NCI-H187 (cell line): ENCODE data around the gene CACNG4.
"Not testable (repeated sequence)": the region's sequence is repeated elsewhere in the genome, so short reads cannot be mapped to it uniquely, and the experiment has no call there.

ENCODE experiments used
- DNase-seq, 2 experiments: peaks; one replicate each; lab custom pipeline; 2025; lab: John Stamatoyannopoulos, UW

The CACNG4 gene

GRCh38 chr17:67018471-67019434, 54.2 kb downstream of the CACNG4 start:
- DNase-seq, result no peak

DNA sequence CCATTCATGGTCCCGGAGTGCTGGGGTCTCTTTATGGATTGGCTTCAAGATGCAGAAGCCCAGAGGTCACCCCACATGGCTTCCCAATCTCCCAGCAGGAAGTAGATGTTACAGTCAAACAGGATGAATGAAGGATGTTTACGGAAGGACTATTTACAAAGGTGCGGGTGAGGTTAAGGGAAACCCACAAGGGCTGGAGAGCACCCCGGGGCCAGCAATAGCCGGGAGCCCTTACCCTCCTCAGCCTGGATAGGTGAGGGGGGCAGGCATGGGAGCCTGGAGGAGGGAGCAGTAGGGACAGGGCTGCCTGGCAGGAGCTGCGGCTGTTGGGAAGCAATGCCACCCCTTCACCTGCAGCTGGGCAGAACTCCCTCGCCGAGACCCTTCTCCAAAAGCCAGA, 55.3 kb downstream of the CACNG4 start:
- no peak for DNase-seq

GRCh38 chr17:67020293-67020766, 55.8 kb downstream of the CACNG4 start:
- DNase-seq, result no peak

DNA sequence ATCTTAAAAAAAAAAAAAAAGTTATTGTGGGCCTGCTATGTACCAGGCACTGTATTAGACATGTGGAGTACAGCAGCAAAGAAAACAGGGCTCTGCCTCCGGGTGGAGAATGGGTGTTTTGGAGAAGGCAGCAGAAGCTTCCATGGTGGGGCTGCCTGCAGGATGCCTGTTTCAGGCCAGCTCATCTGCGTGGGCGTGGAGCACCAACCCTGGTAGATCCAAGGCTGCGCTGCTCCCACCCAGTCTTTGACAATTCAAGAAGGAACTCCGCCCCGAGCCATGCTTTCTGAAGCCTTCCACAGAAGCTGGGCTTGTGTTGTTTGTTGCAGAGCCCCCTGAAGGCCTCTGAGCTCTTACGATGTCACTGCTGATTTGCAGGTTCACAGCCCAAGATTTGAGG, 56.7 kb downstream of the CACNG4 start:
- DNase-seq, result no peak

GRCh38 chr17:67021743-67022450, 57.4 kb downstream of the CACNG4 start:
- DNase-seq, result no peak

- DNase-seq, result no peak
These were observed 57.9 kb downstream of the CACNG4 start for GRCh38 chr17:67022451-67022810.

DNA sequence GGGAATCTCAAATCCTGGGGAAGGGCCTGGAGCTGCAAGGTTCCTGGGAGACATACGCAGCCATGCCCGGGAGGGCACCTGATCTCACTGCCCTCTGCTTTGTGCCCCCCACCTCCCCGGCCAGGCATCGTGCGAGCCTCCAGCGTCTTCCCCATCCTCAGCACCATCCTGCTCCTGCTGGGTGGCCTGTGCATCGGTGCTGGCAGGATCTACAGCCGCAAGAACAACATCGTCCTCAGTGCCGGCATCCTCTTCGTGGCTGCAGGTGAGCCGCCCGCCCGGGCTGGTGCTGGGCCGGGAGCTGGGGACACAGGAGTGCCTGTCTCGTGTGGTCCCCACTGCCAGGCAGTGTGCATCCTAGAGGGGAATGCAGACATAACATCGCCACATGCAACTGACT, 60.2 kb downstream of the CACNG4 start:
- DNase-seq, result no peak

DNA sequence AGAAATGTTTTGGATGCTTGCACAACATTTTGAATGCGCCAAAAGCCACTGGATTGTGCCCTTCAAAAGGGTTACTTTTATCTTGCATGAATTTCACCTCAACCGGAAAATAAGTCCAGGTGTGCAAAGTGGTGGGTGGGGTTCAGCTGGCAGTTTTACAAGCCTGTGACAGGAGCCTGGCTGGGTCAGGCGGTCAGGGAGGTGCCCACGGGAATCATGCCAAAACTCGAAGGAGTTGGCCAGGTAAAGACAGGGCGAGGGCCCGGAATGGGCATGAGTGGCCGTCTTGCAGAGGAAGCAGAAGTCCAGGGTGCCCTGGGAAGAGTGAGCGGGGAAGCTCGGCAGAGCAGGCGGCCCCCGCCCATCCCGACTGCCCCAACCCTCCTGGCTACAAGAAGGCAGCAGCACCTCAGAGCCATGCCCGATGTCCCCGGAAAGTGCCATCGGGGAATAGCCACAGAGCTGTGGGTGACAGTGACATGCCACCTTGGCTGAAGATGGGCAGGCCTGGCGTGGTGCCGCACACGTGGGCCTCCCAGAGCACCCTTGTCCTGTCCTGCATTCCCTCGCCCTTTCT, 60.8 kb downstream of the CACNG4 start:
- DNase-seq, result no peak

GRCh38 chr17:67026341-67026740, 61.8 kb downstream of the CACNG4 start:
- DNase-seq, result no peak

- DNase-seq, result no peak
These were observed 62.6 kb downstream of the CACNG4 start for GRCh38 chr17:67027031-67027628.

DNA sequence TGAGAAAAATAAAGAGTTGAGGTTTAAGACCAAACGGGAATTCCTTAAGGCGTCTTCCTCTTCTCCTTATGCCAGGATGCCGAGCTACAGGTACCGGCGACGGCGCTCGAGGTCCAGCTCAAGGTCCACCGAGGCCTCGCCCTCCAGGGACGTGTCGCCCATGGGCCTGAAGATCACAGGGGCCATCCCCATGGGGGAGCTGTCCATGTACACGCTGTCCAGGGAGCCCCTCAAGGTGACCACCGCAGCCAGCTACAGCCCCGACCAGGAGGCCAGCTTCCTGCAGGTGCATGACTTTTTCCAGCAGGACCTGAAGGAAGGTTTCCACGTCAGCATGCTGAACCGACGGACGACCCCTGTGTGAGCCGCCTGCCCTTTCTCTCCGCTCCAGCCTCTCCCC, 66.1 kb downstream of the CACNG4 start:
- no peak for DNase-seq

GRCh38 chr17:67032382-67032781, 67.9 kb downstream of the CACNG4 start:
- DNase-seq, result no peak

DNA sequence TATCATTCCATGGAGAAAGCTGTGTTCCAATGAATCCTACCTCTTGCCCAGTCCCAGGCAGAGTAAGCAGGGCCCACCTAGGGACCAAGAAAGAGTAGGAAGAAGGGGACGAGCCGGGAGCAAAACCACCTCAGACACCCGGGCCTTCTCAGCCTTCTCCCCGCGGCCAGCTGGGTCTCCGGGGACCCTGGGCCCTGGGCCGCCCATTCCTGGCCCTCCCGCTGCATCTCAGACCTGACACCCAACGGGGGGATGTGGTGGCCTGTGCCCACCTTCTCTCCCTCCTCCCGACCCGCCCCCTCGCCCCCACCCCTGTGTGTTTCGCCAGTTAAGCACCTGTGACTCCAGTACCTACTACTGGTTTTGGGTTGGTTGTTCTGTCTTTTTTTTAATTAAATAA, 68.5 kb downstream of the CACNG4 start:
- no peak for DNase-seq

GRCh38 chr17:67033613-67034012, 69.1 kb downstream of the CACNG4 start:
- no peak for DNase-seq

- no peak for DNase-seq
These were observed 70.9 kb downstream of the CACNG4 start for GRCh38 chr17:67035131-67036083.

DNA sequence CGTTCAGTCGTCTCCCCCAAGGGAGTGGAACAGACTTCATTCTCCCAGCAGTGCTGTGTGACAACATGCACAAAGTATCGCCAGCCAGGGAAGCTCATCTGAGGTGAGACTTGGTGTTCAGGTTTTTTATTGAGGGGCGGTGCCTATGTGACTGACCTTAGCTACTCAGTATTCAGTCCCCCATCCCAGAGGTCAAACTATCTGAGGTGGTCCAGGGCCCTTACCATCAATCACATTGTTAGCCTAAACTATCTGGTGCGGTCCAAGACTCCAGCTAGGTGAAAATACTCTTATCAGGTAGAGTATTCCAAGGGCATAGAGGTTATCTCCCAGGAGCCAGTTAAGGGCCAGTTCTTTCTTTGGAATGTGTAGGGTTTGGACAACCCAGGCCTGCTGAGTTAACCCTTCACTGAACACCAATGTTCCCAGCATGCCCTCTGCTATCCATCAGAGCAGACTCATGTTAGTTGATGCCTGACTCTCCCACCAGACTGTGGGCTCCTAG, 74.4 kb downstream of the CACNG4 start:
- DNase-seq, result no peak

DNA sequence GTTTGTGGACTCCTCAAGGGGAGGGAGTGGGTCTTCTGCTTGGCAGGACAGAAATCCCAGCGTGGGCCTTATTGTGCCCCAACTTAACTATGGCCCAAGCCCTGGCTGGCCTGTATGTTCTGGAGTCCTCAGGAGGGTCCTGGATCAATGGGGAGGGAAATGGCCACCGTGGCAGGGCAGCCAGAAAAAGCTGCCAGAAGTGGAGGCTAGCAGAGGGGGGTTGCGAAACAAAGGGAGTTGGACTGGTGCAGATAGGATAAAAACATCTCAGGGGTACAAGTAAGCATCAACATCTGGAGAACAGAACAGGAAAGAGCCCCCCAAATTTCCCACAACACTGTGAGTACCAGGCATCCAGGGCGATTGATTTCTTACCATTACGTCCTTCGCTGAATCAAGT, 76.1 kb downstream of the CACNG4 start:
- no peak for DNase-seq

DNA sequence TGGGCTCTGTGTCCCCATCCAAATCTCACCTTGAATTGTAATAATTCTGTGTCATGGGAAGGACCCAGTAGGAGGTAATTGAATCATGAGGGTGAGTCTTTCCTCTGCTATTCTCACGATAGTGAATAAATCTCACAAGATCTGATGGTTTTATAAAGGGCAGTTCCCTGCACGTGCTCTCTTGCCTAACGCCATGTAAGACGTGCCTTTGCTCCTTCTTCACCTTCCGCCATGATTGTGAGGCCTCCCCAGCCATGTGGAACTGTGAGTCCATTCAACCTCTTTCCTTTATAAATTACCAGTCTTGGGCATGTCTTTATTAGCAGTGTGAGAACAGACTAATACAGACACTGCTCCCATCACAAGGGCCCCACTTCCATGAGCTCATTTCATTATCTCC, 76.6 kb downstream of the CACNG4 start:
- DNase-seq, result not testable (repeated sequence)

GRCh38 chr17:67041531-67041930, 77.0 kb downstream of the CACNG4 start:
- DNase-seq, result no peak

DNA sequence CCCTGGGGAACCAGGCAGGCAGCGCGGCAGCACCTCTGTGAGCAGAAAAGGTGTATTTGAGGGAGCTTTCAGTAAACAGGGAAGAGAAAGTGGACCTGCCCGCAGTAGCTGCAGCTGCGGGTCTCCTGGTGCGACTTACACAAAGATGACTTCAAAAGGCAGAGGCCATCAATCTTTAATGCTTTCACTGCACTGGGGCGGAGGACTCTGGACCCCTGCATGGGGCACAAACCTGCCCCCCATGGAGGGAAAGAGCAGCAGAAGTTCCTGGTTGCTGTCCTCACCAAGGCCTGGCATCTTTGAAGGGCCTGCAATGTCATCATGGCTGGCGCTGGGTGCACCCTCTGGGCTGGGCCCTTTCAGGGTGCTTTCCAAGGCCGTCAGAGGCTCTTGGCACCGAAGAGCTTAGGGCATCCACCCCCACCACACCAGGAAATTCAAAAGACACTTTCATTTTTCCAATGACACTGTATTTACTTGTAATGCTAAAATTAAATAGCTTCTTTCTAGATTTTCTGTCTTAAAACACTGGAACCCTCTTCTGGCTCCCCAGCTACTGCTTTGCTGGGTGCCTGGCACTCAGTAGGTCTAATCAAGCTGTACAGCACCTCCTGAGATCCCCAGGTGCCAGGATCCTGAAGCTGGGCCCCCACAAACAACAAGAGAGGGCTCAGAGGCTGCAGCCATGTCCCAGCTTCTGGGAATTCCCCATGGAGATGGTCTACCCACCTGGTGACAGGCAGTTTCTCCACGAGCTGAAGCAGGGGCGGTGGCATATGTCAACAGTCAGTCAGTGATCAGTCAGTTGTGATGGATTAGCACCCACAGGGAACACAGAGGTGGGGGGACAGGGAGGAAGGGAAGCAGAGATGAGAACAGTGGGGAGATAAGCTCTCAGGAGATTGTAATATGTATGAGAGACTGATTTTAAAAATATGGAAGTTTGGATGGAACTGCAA, 77.7 kb downstream of the CACNG4 start:
- DNase-seq, result no peak
